Thyroid gland (tissue), 4 donors: Measurements from ENCODE around the gene HTR2A.

ENCODE experiments used
- CTCF ChIP-seq, 6 experiments: fragments of 200-600 bp in 3 of 6; fragments of 450-650 bp in 3 of 6; sonication (generic) in 3 of 6; IDR thresholded peaks; one replicate each; pipeline ENCODE4 v1.5.1; 2016 to 2019; ENCODE audit warnings: antibody characterized with exemption in 6 of 6, mild to moderate bottlenecking in 2 of 6, inconsistent platforms in 1 of 6, moderate library complexity in 1 of 6
- POLR2A ChIP-seq, 2 donors: fragments of 450-650 bp; IDR thresholded peaks; one replicate each; pipeline ENCODE4 v1.6.1; 2017; ENCODE audit warnings: antibody characterized with exemption in 2 of 2, mild to moderate bottlenecking in 2 of 2, moderate library complexity in 1 of 2

DNA sequence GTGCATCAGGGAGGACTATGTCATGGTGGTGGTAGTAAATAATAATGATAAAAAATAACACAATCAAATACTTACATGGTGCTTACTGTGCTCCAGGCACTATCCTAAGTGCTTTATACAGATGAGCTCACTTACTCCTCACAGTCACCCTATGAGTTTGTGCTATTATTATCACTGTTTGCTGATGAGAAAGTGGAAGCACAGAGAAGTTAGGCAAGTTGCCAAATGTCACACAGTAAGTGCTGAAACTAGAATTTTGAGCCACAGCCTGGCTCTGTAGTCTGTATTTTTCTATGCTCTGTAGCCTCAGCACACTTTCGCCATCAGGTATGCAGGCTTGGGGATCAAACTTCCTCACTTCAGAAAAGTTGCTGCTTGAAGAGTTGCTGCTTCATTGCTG, 46.6 kb downstream of the HTR2A start:
- TF ChIP-seq CTCF (IDR thresholded peaks at IDR 0.05) (no peak), POLR2A (IDR thresholded peaks at IDR 0.05) (no peak)
